ENCODE results near the gene PPP1R3F.
"Not testable (repeated sequence)": the region's sequence is repeated elsewhere in the genome, so short reads cannot be mapped to it uniquely, and the experiment has no call there.

The PPP1R3F gene

DNA sequence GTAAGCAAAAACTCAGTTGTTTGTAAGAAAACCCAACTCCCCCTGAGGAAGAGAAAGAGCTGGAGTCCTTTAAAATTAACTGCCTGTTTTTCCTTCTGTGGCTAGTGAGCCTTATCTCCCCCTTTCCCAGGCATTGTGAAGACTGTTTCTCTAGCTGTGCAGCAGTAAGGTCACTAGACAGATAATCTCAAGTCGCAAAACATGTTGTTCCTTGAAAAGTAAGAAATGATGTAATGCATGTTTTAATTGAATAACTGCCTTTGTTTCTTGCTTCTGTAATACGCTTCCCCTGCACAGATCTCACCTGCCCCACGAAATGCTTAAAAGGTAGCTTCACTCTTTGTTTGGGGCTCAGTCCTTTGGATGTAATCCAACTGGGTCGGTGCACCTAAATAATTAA lies 46.5 kb downstream of the PPP1R3F start:
- no peak for DNase-seq
- no peak for ATAC-seq

DNA sequence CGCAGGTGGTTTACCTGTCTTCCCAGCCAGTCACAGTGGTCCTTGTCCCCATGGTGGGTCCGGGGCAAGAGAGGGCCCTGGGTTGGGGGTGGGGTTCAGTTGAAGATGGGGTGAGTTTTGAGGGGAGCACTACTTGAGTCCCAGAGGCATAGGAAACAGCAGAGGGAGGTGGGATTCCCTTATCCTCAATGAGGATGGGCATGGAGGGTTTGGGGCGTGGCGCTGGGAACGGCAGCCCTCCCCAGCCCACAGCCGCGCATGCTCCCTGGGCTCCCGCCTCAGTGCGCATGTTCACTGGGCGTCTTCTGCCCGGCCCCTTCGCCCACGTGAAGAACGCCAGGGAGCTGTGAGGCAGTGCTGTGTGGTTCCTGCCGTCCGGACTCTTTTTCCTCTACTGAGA lies 52.1 kb downstream of the PPP1R3F start, which contains the start of gene GAGE12J:
GAGE12J (plus strand) TSS at position 301 of the 400 bp plus-strand sequence. CDS start 1,157 bp downstream, outside the sequence.
- not testable (repeated sequence) for DNase-seq, ATAC-seq

DNA sequence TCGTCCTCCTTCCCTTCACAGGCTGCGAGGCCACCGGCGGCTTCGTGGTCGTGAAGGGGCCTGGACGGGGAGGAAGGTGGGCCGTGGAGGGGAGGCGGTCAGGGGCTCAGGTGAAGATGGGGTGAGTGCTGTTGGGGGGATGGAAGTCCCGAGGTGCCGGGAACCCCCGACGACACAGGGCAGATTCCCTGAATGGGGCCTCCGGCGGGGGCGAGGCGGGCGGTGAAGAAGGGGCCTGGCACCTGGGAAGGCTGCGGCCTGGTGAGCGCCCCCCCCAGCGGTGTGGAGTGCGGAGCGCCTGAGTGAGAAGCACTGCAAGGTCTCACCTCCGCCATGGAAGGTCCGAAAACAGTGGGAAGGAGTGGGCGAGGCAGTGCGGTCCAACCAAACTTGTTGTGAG lies 52.7 kb downstream of the PPP1R3F start:
- not testable (repeated sequence) for DNase-seq, ATAC-seq

DNA sequence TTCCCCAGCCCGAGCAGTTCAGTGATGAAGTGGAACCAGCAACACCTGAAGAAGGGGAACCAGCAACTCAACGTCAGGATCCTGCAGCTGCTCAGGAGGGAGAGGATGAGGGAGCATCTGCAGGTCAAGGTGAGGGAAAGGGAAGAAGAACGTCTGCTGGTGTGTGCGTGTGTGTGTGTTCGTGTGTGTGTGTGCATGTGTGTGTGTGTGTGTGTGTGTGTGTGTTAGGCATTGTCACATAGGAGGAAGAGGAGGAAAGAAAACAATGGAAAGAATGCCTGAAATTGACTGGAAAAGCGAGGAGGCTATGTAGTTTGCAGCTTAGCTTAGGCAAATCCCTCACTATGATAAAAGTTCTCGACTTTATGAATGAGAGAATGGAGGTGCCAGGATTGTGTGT lies 54.1 kb downstream of the PPP1R3F start:
- ATAC-seq, DNase-seq: not testable (repeated sequence)

DNA sequence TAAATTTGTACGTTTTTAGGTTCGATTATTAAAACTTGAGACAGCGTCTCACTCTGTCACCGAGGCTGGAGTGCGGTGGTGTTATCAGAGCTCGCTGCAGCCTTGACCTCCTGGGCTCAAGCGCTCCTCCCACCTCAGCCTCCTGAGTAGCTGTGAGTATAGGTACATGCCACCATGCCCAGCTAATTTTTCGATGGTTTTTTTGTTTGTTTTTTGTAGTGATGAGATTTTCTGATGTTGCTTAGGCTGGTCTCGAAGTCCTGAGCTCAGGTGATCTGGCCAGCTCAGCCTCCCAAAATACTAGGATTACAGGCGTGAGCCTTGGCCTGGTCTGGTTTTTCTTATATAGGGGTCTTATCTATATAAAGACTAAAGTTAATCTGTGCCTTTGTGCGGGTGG lies 60.8 kb downstream of the PPP1R3F start:
- DNase-seq, ATAC-seq: not testable (repeated sequence)

DNA sequence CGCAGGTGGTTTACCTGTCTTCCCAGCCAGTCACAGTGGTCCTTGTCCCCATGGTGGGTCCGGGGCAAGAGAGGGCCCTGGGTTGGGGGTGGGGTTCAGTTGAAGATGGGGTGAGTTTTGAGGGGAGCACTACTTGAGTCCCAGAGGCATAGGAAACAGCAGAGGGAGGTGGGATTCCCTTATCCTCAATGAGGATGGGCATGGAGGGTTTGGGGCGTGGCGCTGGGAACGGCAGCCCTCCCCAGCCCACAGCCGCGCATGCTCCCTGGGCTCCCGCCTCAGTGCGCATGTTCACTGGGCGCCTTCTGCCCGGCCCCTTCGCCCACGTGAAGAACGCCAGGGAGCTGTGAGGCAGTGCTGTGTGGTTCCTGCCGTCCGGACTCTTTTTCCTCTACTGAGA lies 61.7 kb downstream of the PPP1R3F start, which contains the start of gene GAGE13:
GAGE13 (plus strand) TSS at position 301 of the 400 bp plus-strand sequence. CDS start 1,156 bp downstream, outside the sequence.
- not testable (repeated sequence) for ATAC-seq, DNase-seq

DNA sequence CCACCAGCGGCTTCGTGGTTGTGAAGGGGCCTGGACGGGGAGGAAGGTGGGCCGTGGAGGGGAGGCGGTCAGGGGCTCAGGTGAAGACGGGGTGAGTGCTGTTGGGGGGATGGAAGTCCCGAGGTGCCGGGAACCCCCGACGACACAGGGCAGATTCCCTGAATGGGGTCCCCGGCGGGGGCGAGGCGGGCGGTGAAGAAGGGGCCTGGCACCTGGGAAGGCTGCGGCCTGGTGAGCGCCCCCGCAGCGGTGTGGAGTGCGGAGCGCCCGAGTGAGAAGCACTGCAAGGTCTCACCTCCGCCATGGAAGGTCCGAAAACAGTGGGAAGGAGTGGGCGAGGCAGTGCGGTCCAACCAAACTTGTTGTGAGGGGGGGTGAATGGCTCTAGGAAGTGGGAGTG lies 62.2 kb downstream of the PPP1R3F start:
- DNase-seq, ATAC-seq: not testable (repeated sequence)
